Activated T-cell treated with anti-CD3 and anti-CD28 coated beads for 24 hours (primary cell): ENCODE data around the gene ARHGEF38.
"Not testable (repeated sequence)": the region's sequence is repeated elsewhere in the genome, so short reads cannot be mapped to it uniquely, and the experiment has no call there.

Experiments
- DNase-seq: peaks from one replicate; pipeline ENCODE4 v3.0.0-alpha.2; 2020; ENCODE audit warnings: low read depth

Gene ARHGEF38

DNA sequence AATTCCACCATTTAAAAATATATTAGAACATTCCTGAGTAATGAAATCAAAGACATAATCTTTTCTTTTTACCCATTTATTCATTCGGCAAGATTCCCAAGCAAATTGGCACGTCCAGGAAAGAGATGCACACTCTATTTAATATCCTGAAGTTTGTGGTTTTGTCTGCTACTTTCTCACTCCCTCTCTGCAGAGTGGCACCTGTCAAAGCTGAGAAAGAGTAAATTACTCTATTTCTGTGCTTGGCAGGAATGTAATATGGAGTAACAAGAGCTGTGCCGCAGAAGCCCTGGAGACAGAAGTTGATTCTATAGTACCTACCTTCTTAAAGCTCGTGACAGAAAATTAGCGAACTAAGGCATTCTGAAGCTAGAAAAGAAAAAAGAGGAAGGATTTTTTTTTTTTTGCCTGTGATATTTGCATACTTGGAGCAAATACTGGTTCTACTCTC, 161.7 kb downstream of the ARHGEF38 start:
- DNase-seq: no peak

DNA sequence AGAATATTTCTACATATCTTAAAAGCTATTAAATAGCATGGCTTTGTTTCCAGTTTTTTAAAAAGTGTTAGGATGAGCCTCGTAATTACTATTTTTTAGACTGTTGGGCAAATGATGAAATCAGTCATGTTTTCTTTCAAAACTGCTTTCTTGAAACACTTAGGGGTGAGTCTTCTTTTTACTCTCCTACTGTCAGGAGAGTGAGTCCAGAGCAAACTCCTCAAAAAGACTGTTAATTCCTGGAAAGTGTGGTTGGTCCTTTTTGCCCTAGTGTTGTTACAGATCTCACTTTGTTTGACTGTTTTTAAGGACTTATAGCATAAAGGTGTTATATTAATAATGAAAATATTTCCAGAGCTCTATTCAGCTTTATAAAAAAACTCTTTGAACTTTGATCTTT, 162.5 kb downstream of the ARHGEF38 start:
- DNase-seq: no peak

GRCh38 chr4:105715692-105716278, 163.4 kb downstream of the ARHGEF38 start:
- DNase-seq: no peak

GRCh38 chr4:105719204-105719603, 166.8 kb downstream of the ARHGEF38 start:
- no peak for DNase-seq

GRCh38 chr4:105725623-105726022, 173.2 kb downstream of the ARHGEF38 start:
- DNase-seq: no peak

- DNase-seq: not testable (repeated sequence)
Measured at GRCh38 chr4:105729895-105730294, 177.5 kb downstream of the ARHGEF38 start.
